BJ (cell line): ENCODE data around the gene PRPF18. TPM values are rescaled to one million over a fixed set of nuclear protein-coding genes. Genes with fewer than 3 reads are reported as not detected.

ENCODE experiments used
- CTCF ChIA-PET: fragments of 350-600 bp; formaldehyde crosslinking; extraction: SDS; loops from one replicate; lab custom pipeline; 2021; ENCODE audit warnings: antibody characterized with exemption, inconsistent platforms; lab: Yijun Ruan, JAX
- POLR2A ChIA-PET: fragments of 300-600 bp; sonication (Branson Sonifier 250); formaldehyde crosslinking; extraction: SDS; loops from one replicate; lab custom pipeline; 2021; ENCODE audit warnings: antibody characterized with exemption; lab: Charles Lee
- DNase-seq: peaks from one replicate; pipeline ENCODE4 v3.0.0-alpha.2; 2011; ENCODE audit warnings: low read depth
- H3K27me3 ChIP-seq: 2 replicates; pipeline ENCODE4 v1.6.0; 2011; ENCODE audit warnings: low read length; ENCODE audit not compliant: control insufficient read depth, insufficient read depth
- H3K36me3 ChIP-seq: 2 replicates; pipeline ENCODE4 v1.5.1; 2011; ENCODE audit warnings: low read length; ENCODE audit not compliant: control insufficient read depth, insufficient read depth
- H3K4me3 ChIP-seq: 2 replicates; pipeline ENCODE4 v1.5.1; 2011; ENCODE audit warnings: low read depth, mild to moderate bottlenecking, control low read depth, low read length
- CTCF ChIP-seq: IDR thresholded peaks from 2 replicates; pipeline ENCODE4 v1.5.1; 2011; ENCODE audit warnings: low read depth, mild to moderate bottlenecking, control low read depth, inconsistent platforms, low read length, moderate library complexity; ENCODE audit not compliant: insufficient read depth
- polyA plus RNA-seq: library from polyadenylated mRNA; depleted of rRNA; stranded (reverse); fragments of >200 nt; gene quantifications from 2 replicates; pipeline ENCODE4 v1.2.3, GENCODE V29; 2011

PRPF18 gene
- polyA plus RNA-seq, 1 experiment: 6.4 TPM

GRCh38 chr10:13651969-13652720 is 65.4 kb downstream of the PRPF18 start:
- no peak for DNase-seq
- no peaks in the 10 kb centered on the region for H3K27me3 ChIP-seq
- H3K4me3 ChIP-seq: no peak overlapping the region
- TF ChIP-seq CTCF: no peak
- POLR2A ChIA-PET: no interaction called here
- peaks cover 27% of the 10 kb centered on the region for H3K36me3 ChIP-seq
- CTCF ChIA-PET: interaction anchor here (1.0 to 1.6 kb wide), 5 partner anchors 8 to 125 kb away, joined by 3 to 6 read pairs (median 3); no protein-coding TSS in a partner anchor

GRCh38 chr10:13652860-13653259 is 66.1 kb downstream of the PRPF18 start:
- TF ChIP-seq CTCF: no peak
- ChIA-PET CTCF (interaction anchor here (1.0 to 1.5 kb wide), 3 partner anchors 8 to 124 kb away, joined by 3 to 4 read pairs (median 3); no protein-coding TSS in a partner anchor), POLR2A (no interaction called here)
- DNase-seq: no peak
- Histone ChIP-seq H3K27me3 (no peaks in the 10 kb centered on the region), H3K36me3 (peaks cover 27% of the 10 kb centered on the region), H3K4me3 (no peak overlapping the region)

GRCh38 chr10:13654118-13654830 is 67.5 kb downstream of the PRPF18 start:
- Histone ChIP-seq H3K27me3 (no peaks in the 10 kb centered on the region), H3K4me3 (no peak overlapping the region), H3K36me3 (peaks cover 29% of the 10 kb centered on the region)
- no peak for TF ChIP-seq CTCF
- no peak for DNase-seq
- CTCF ChIA-PET: no interaction called here
- POLR2A ChIA-PET: no interaction called here

GRCh38 chr10:13654846-13655245 is 68.1 kb downstream of the PRPF18 start:
- Histone ChIP-seq H3K36me3 (peaks cover 29% of the 10 kb centered on the region), H3K27me3 (no peaks in the 10 kb centered on the region), H3K4me3 (no peak overlapping the region)
- ChIA-PET POLR2A (no interaction called here), CTCF (no interaction called here)
- TF ChIP-seq CTCF: no peak
- DNase-seq: no peak
